Measurements from ENCODE around the gene RAB19.

DNA sequence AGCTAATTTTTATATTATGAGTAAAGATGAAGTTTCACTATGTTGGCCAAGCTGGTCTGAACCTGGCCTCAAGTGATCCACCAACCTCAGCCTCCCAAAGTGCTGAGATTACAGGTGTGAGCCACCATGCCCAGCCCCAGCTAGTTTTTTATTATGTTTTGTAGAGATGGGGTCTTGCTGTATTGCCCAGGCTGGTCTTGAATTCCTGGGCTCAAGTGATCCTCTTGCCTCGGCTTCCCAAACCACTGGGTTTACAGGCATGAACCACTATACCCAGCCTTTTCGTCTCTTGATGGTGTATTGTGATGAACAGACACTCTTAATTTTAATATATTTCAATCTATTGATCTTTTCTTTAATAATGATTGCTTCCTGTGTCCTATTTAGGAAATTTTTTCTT is 17.7 kb downstream of the RAB19 start:
- TF ChIP-seq, protein P1, sequence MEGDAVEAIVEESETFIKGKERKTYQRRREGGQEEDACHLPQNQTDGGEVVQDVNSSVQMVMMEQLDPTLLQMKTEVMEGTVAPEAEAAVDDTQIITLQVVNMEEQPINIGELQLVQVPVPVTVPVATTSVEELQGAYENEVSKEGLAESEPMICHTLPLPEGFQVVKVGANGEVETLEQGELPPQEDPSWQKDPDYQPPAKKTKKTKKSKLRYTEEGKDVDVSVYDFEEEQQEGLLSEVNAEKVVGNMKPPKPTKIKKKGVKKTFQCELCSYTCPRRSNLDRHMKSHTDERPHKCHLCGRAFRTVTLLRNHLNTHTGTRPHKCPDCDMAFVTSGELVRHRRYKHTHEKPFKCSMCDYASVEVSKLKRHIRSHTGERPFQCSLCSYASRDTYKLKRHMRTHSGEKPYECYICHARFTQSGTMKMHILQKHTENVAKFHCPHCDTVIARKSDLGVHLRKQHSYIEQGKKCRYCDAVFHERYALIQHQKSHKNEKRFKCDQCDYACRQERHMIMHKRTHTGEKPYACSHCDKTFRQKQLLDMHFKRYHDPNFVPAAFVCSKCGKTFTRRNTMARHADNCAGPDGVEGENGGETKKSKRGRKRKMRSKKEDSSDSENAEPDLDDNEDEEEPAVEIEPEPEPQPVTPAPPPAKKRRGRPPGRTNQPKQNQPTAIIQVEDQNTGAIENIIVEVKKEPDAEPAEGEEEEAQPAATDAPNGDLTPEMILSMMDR (conservative IDR thresholded peaks at IDR 0.05), result no peak
- TF ChIP-seq ZFX (IDR thresholded peaks at IDR 0.05), result no peak

Measured in C4-2B (cell line).